A673 (cell line): ENCODE measurements around the gene NEU3. TPM values are rescaled to one million over a fixed set of nuclear protein-coding genes. Genes with fewer than 3 reads are reported as not detected.

Experiments used
- BruUV-seq: library from RNA; stranded (reverse); fragments of 400-500 nt; replicated peaks from 2 replicates; lab custom pipeline; 2021; lab: Mats Ljungman, UMichigan
- CTCF ChIA-PET: fragments of 300-600 bp; sonication (Branson Sonifier 250); formaldehyde crosslinking; loops from one replicate; lab custom pipeline; 2022; ENCODE audit warnings: antibody characterized with exemption; lab: Charles Lee
- POLR2A ChIA-PET: fragments of 300-600 bp; sonication (Branson Sonifier 250); formaldehyde crosslinking; loops from one replicate; lab custom pipeline; 2022; ENCODE audit warnings: antibody characterized with exemption; ENCODE audit not compliant: low non-redundant PET; lab: Charles Lee
- DNase-seq: peaks from one replicate; pipeline ENCODE4 v3.0.0-alpha.2; 2015; ENCODE audit warnings: low spot score
- H3K27ac ChIP-seq: fragments of 200-600 bp; sonication (generic); 2 replicates; pipeline ENCODE4 v1.5.1; 2016; ENCODE audit warnings: mixed run types, low read depth, mild to moderate bottlenecking, mixed read lengths, antibody characterized with exemption, low read length; ENCODE audit not compliant: poor library complexity, severe bottlenecking
- H3K27me3 ChIP-seq: fragments of 200-600 bp; sonication (generic); replicated peaks from 2 replicates; pipeline ENCODE4 v1.6.1; 2017; ENCODE audit warnings: mixed run types, low read depth, mild to moderate bottlenecking, mixed read lengths, antibody characterized with exemption, low read length; ENCODE audit not compliant: insufficient read depth, poor library complexity
- H3K36me3 ChIP-seq: fragments of 200-600 bp; sonication (generic); 2 replicates; pipeline ENCODE4 v1.6.1; 2016; ENCODE audit warnings: mixed run types, mild to moderate bottlenecking, mixed read lengths, antibody characterized with exemption, low read length; ENCODE audit not compliant: insufficient read depth, poor library complexity, severe bottlenecking
- H3K4me1 ChIP-seq: fragments of 200-600 bp; sonication (generic); 2 replicates; pipeline ENCODE4 v1.6.1; 2017; ENCODE audit warnings: mixed run types, mild to moderate bottlenecking, mixed read lengths, antibody characterized with exemption, low read length; ENCODE audit not compliant: insufficient read depth, poor library complexity, severe bottlenecking
- H3K4me3 ChIP-seq: fragments of 200-600 bp; sonication (generic); 2 replicates; pipeline ENCODE4 v1.5.1; 2016; ENCODE audit warnings: low read depth, mixed run types, mild to moderate bottlenecking, mixed read lengths, low read length; ENCODE audit not compliant: poor library complexity, severe bottlenecking
- H3K9me3 ChIP-seq: fragments of 200-600 bp; sonication (generic); 2 replicates; pipeline ENCODE4 v1.6.1; 2016; ENCODE audit warnings: mixed run types, low read depth, mild to moderate bottlenecking, mixed read lengths, antibody characterized with exemption, low read length; ENCODE audit not compliant: poor library complexity, severe bottlenecking
- EZH2 ChIP-seq: fragments of 200-600 bp; sonication (generic); IDR thresholded peaks from 2 replicates; pipeline ENCODE4 v1.6.1; 2017; ENCODE audit warnings: borderline replicate concordance, low read depth, mild to moderate bottlenecking, mixed read lengths, antibody characterized with exemption, low read length; ENCODE audit not compliant: poor library complexity, severe bottlenecking
- intact Hi-C: fragments of 100-400 bp; cut with micrococcal nuclease; formaldehyde crosslinking; loops from one replicate; pipeline ENCODE4 v1.10.0; 2022; ENCODE audit not compliant: unreplicated experiment
- total RNA-seq: library from RNA; stranded (reverse); gene quantifications from 2 replicates; pipeline ENCODE4 v1.2.3, GENCODE V29; 2021
- TF ChIP-seq, protein P1 (sequence below): fragments of 300-800, 200-600 bp; sonication (generic); conservative IDR thresholded peaks from 2 replicates; pipeline ENCODE4 v1.5.1; 2017; ENCODE audit warnings: low read depth, mild to moderate bottlenecking, antibody characterized with exemption, low read length, moderate library complexity, mixed read lengths

The NEU3 gene
- total RNA-seq, 1 experiment from 2014 or later = 11.5 TPM

DNA sequence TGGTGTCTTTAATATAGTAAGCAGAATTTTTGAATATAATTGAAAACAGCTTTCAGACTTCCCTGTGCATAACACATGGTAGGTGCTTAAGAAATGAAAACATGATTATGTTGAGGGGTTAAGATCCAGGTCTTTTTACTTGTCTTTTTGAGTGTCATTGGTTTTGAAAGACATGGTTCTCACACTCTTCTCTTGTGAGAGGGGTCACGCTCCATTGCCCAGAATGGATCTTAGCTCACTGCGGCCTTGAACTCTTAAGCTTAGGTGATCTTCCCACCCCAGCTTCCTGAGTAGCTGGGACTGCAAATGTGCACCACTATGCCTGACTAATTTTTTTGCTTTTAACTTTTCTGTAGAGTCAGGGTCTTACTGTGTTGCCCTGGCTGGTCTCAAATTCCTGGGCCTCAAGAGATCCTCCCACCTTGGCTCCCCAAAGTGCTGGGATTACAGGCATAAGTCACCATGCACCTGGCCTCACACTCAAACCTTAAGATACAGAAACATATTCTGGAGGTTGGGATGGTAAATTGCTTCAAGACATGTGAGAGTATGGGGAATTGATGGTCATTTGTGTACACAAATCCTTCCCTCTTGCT is 38.3 kb upstream of the NEU3 start:
- H3K36me3 ChIP-seq = peaks cover 18% of the 10 kb centered on the region
- ChIA-PET POLR2A (interaction anchor here (0.6 kb wide), 1 partner anchor 32 kb away, joined by 4 read pairs; no protein-coding TSS in a partner anchor), CTCF (no interaction called here)
- BruUV-seq = no TSS peak
- intact Hi-C loops = no loop called here
- H3K4me3 ChIP-seq = peak overlapping the region; percentile 81
- no peaks in the 10 kb centered on the region for H3K27me3 ChIP-seq
- TF ChIP-seq, protein P1, sequence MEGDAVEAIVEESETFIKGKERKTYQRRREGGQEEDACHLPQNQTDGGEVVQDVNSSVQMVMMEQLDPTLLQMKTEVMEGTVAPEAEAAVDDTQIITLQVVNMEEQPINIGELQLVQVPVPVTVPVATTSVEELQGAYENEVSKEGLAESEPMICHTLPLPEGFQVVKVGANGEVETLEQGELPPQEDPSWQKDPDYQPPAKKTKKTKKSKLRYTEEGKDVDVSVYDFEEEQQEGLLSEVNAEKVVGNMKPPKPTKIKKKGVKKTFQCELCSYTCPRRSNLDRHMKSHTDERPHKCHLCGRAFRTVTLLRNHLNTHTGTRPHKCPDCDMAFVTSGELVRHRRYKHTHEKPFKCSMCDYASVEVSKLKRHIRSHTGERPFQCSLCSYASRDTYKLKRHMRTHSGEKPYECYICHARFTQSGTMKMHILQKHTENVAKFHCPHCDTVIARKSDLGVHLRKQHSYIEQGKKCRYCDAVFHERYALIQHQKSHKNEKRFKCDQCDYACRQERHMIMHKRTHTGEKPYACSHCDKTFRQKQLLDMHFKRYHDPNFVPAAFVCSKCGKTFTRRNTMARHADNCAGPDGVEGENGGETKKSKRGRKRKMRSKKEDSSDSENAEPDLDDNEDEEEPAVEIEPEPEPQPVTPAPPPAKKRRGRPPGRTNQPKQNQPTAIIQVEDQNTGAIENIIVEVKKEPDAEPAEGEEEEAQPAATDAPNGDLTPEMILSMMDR = no peak
- no peak for TF ChIP-seq EZH2
- H3K27ac ChIP-seq = no peak overlapping the region
- peaks cover 19% of the 10 kb centered on the region for H3K4me1 ChIP-seq
- peaks cover 6% of the 10 kb centered on the region for H3K9me3 ChIP-seq
- DNase-seq = no peak

DNA sequence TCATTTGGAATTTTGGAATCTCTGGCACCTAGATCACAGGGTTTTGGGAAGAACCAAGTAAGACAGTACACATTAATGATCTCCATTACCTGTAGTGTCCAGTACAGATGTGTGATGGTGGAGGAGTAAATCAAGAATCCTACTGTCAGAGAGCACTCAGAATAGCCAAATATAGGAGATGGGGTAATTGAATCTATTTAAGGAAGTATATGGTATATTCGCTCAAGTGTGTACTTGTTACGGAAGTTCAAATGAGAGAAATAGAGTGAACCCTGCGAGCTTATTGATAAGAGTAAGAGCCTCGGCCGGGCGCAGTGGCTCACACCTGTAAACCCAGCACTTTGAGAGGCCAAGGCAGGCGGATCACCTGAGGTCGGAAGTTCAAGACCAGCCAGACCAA is 37.5 kb upstream of the NEU3 start:
- no TSS peak for BruUV-seq
- intact Hi-C loops = no loop called here

DNA sequence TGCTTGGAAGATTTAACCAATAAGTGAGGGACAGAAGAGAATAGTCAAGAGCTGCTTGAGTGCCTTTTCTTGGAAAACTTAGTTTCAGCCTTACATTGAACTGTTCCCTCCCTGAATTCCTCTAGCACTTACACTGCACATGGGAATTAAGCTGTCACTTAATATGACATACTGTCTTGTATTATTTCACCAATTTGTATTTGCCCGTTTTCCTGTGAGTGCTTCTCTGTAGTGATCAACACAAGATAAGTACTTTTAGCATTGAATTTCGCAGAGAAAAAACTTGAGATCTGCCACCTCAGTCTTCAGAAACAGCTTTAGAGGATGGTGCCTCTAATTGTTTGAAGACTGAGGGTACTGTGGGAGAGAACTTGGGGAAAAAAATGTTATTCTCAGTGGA is 36.0 kb upstream of the NEU3 start:
- DNase-seq = no peak
- intact Hi-C loops = no loop called here
- H3K9me3 ChIP-seq = peaks cover 6% of the 10 kb centered on the region
- H3K27me3 ChIP-seq = no peaks in the 10 kb centered on the region
- BruUV-seq = no TSS peak
- H3K4me3 ChIP-seq = no peak overlapping the region
- no peak overlapping the region for H3K27ac ChIP-seq
- ChIA-PET POLR2A (no interaction called here), CTCF (no interaction called here)
- TF ChIP-seq, protein P1 = no peak
- H3K4me1 ChIP-seq = peaks cover 19% of the 10 kb centered on the region
- H3K36me3 ChIP-seq = peaks cover 18% of the 10 kb centered on the region

More for the DNA sequence above, 37.5 kb upstream of the NEU3 start:
- Histone ChIP-seq H3K4me3 (no peak overlapping the region), H3K27me3 (no peaks in the 10 kb centered on the region), H3K4me1 (peaks cover 19% of the 10 kb centered on the region), H3K36me3 (peaks cover 18% of the 10 kb centered on the region), H3K27ac (no peak overlapping the region), H3K9me3 (peaks cover 6% of the 10 kb centered on the region)
- ChIA-PET CTCF (no interaction called here), POLR2A (no interaction called here)
- TF ChIP-seq, protein P1 = no peak
- TF ChIP-seq EZH2 = no peak
- no peak for DNase-seq
